GM18951 (cell line): ENCODE data around the gene KNSTRN.

Experiments used
- POLR2A ChIP-seq: IDR thresholded peaks from 4 replicates; pipeline ENCODE4 v1.6.1; 2011; ENCODE audit warnings: mild to moderate bottlenecking; ENCODE audit not compliant: insufficient read length, insufficient read depth; ENCODE audit errors: extremely low read depth
- in situ Hi-C: fragments of 300-500 bp; cut with MboI; formaldehyde crosslinking; loops from one replicate; pipeline ENCODE4 v1.12.0; 2022; ENCODE audit warnings: low sequenced_read_pairs, mixed read lengths, inconsistent platforms; ENCODE audit not compliant: unreplicated experiment

Gene KNSTRN

DNA sequence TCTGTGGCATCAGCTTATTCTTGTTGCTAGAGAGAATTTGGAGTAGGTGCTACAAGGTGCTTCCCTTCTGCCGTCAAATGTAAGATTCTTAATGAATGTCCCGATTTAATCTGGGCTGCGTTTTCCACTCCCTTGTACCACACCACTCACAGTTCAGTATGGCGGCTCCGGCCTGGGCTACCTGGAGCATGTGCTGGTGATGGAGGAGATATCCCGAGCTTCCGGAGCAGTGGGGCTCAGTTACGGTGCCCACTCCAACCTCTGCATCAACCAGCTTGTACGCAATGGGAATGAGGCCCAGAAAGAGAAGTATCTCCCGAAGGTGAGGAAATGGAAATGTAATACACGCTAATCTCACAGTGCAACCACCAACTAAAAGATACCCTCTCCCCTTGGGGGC is 28.0 kb downstream of the KNSTRN start:
- in situ Hi-C loops = no loop called here
- TF ChIP-seq POLR2A = no peak

- no peak for TF ChIP-seq POLR2A
- in situ Hi-C loops = no loop called here
Observed at GRCh38 chr15:40412095-40412759, 29.7 kb downstream of the KNSTRN start.

GRCh38 chr15:40413036-40413435 is 30.5 kb downstream of the KNSTRN start:
- in situ Hi-C loops = no loop called here
- no peak for TF ChIP-seq POLR2A

GRCh38 chr15:40414816-40415215 is 32.3 kb downstream of the KNSTRN start:
- TF ChIP-seq POLR2A = no peak
- in situ Hi-C loops = no loop called here

DNA sequence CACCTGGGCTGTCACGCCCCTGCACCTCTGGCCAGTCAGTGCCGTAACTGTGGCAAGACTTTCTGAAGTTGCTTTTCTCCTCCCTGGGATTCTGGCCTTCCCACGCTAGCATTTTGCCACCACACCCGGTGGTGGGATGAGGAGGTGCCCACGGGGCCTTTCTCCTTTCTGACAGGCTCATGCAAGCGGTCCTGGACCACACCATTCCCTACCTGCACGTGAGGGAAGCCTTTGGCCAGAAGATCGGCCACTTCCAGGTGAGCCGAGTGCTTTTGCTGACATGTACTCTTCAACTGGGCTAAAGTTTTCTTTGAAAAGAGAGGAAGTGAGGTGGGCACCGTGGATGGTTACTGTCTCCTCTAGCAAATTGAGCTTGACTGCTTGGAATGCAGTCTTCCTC is 32.7 kb downstream of the KNSTRN start:
- in situ Hi-C loops = no loop called here
- TF ChIP-seq POLR2A = no peak

- no peak for TF ChIP-seq POLR2A
- in situ Hi-C loops = no loop called here
Observed at GRCh38 chr15:40416056-40416455, 33.5 kb downstream of the KNSTRN start.

DNA sequence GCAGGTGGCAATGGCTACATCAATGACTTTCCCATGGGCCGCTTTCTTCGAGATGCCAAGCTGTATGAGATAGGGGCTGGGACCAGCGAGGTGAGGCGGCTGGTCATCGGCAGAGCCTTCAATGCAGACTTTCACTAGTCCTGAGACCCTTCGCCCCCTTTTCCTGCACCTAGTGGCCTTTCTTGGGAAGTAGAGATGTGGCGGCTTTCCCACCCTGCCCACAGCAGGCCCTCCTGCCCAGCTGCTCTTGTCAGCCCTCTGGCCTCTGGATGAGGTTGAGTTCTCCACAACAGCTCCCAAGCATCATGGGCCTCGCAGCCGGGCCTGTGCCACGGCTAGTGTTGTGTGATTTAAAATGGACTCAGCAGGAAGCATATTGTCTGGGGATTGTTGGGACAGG is 35.6 kb downstream of the KNSTRN start:
- TF ChIP-seq POLR2A = no peak
- in situ Hi-C loops = no loop called here

- TF ChIP-seq POLR2A = no peak
- in situ Hi-C loops = loop anchor here (10.0 kb wide), 2 partner anchors 45 to 75 kb away; partner anchors contain the start of gene CCDC9B
Observed at GRCh38 chr15:40420071-40420713, 37.7 kb downstream of the KNSTRN start.

DNA sequence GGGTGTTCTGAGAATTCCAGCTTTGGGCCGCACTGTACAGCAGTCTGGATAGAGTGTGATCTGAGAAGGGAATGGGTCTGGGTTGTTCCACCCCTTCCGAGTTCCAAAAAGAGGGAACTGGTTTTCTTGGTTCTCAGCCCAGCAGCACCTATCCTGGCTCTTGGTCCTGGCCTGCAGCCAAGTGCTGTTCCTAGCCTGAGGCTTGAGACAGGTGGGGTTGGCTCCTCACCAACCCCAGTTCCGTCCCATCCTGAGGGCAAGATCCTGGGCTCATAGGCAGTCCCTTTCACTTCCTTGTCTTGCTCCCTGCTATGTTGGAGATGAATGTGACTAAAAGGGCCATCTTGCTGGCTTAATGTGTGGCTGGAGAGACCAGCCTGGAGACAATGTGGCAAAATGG is 38.3 kb downstream of the KNSTRN start:
- TF ChIP-seq POLR2A = no peak

GRCh38 chr15:40421246-40422157 is 39.0 kb downstream of the KNSTRN start:
- in situ Hi-C loops = loop anchor here (10.0 kb wide), 2 partner anchors 47 to 77 kb away; partner anchors contain the start of gene CCDC9B
- no peak for TF ChIP-seq POLR2A

More for the DNA sequence above, 38.3 kb downstream of the KNSTRN start:
- in situ Hi-C loops = loop anchor here (10.0 kb wide), 2 partner anchors 46 to 76 kb away; partner anchors contain the start of gene CCDC9B

DNA sequence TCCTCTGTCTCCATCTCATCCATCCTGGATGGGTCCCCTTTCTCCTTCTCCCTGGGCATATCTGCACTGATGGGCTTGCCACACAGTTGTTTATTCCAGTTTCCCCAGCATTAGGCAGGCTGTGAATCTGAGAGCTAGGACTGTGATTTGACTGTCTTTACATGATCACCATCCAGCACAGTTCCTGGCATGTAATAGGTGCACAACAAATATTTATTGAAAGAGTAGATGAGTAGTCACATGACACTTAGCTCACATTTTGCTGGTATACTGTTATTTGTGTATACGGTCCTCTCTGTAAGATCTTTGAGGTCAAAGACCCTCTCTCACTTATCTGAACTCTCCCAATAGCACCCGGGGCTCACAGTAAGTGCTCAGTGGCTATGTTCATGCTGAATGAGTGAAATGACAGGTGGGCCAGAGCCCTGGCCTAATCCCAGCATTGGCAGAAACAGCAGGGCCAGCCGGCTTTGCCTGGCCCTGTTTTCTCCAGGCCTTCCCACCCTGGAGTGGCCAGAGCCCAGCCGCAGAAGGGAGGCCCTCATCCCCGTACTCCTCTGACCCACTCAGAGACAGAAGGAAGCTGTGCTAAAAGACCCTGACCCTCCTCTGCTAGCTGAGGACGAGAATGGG is 42.1 kb downstream of the KNSTRN start:
- in situ Hi-C loops = loop anchor here (10.0 kb wide), 2 partner anchors 50 to 80 kb away; partner anchors contain the start of gene CCDC9B
- TF ChIP-seq POLR2A = no peak

DNA sequence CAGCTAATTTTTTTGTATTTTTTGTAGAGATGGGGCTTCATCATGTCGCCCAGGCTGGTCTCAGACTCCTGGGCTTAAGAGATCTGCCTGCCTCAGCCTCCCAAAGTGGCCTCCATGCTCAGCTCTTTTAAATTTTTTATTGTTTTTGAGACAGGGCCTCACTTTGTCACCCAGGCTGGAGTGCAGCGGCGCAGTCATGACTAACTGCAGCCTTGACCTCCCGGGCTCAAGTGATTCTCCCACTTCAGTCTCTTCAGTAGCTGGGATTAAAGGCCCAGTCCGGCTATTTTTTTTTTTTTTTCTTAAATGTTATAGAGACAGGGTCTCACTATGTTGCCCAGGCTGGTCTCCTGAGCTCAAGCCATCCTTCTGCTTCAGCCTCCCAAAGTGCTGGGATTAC is 43.2 kb downstream of the KNSTRN start:
- in situ Hi-C loops = loop anchor here (10.0 kb wide), 2 partner anchors 51 to 81 kb away; partner anchors contain the start of gene CCDC9B
- TF ChIP-seq POLR2A = no peak
